Kasumi-1 (cell line): ENCODE data around the gene PILRA.
"Not testable (repeated sequence)": the region's sequence is repeated elsewhere in the genome, so short reads cannot be mapped to it uniquely, and the experiment has no call there.

Source experiments
- DNase-seq, 2 experiments: peaks; one replicate each; lab custom pipeline; 2025; lab: John Stamatoyannopoulos, UW

PILRA gene

DNA sequence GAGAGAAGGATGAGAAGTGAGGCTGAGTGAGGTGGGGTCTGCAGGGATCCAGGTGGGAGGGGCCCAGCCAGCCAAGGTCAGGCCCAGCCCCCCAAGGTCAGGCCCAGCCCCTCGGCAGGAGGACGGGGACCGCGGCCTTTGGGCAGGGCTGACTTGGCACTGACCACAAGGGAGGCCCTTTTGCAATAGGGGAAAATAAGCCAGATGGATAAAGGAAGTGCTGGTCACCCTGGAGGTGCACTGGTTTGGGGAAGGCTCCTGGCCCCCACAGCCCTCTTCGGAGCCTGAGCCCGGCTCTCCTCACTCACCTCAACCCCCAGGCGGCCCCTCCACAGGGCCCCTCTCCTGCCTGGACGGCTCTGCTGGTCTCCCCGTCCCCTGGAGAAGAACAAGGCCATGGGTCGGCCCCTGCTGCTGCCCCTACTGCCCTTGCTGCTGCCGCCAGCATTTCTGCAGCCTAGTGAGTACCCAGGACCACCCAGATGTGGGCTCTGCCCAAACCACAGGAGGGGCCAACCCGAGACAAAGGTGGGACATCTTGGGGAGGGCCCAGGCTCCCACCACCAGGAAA lies at the start of gene PILRA:
TSS of gene PILRA (plus strand) at position 227 of the 571 bp plus-strand sequence. CDS start at position 397, 170 bp downstream.
- no peak for DNase-seq

DNA sequence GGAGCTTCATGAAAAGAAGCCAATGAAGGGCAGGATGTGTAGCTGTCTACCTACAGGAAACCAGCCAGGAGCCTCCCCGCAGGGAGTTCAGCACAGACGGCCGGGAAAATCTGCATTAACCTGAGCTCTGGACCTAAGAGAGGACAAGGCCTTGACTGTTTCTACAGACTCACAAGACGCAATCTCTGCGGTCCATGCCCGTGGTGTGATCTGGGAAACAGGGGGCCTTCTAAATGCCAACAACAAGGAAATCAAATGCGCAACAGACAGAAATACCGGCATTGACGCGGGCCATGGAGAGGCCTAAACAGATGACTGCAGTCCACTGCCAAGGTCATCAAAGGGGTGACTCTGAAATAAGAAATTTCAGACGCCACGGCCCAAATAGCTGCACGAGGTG lies 49.1 kb upstream of the PILRA start:
- not testable (repeated sequence) for DNase-seq

DNA sequence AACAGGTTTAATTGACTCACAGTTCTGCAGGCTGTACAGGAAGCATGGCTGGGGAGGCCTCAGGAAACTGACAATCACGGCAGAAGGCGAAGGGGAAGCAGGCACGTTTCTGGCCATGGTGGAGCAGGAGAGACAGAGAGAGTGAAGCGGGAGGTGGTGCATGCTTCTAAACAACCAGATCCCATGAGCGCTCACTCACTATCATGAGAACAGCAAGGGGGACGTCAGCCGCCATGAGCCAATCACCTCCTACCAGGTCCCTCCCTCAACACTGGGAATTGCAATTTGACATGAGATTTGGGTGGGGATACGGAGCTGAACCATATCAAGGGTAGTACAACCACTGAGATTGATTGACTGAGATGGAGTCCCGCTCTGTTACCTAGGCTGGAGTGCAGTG lies 47.6 kb upstream of the PILRA start:
- DNase-seq: not testable (repeated sequence)

DNA sequence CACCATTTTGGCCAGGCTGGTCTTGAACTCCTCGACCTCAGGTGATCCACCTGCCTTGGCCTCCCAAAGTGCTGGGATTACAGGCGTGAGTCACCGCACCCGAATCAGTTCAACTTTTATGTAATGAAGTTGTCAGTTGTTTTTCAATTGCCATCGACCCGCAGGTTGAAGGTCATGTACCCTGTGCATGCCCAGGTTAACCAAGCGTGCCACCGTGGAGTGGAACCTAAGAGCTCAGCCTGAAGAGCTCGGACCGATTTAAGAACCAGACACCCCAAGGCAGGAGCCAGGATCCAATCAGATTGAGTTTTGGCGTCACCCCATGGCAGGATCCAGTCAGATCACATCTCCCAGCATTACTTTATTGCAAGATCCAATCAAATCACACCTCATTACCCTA lies 46.4 kb upstream of the PILRA start:
- not testable (repeated sequence) for DNase-seq

DNA sequence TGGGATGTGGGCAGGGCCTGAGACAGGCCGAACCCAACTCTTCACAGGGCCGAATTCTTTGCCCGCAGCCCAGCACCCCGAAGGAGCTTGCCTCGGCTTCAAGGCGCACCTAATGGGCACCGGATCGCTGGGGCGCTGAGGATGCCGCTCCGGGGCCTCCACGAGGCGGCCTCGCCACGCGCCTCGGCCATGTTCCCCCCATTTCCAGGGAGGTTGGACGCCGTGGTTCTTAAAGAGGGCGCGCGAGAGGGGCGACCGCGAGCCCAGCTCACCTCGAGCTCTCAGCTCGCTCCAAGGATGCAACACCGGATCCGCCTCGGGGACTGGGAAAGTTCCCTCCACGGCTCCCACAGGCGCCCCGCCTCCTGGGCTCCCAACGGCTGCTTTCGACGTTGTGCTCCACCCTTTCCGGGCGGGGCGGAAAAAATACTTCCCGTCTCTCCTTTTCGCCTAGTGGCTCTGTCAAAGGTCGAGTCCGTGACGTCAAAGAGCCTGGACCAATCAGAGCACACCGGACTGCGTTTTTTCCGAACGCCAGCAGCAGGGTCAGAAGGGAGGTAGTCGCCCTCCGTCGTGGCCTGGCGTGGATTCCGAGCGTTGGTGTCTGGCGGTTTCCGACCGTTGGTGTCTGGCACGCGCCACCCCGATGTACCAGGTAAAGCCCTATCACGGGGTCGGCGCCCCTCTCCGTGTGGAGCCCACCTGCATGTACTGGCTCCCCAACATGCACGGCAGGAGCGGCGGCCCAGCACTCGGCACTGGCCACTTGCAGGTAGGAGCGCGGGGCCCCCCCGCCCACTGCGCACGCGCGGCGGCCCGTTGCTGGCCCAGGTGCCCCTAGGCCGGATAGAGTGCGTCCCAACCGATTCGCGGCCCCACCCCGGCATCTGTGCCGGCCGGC lies 37.5 kb upstream of the PILRA start:
- peak; percentile 82 to 85 for DNase-seq

DNA sequence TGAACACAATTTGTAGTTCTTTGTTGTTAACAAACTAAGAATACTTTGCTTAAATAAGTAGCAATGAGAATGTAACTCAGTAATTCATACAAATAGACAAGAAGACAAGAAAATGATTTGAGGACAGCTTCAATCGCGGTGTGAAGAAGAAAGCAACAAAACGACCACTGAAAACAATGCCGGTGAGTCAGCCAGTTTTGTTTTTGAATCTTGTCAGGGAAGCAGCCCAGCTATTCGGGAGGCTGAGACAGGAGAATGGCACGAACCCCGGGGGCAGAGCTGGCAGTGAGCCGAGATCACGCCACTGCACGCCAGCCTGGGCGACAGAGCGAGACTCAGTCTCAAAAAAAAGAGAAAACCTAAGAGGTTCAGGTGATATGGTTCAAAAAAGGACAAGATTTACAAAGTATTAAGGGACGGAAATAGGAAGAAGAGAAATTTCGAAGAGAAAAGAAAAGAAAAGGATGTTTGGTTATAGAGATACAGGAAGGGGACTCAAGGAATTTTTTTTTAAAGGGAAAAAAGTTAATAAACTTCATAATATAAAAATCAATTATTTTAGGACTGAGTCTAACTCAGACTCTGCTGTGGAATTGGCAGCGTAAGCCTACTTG lies 35.1 kb upstream of the PILRA start:
- DNase-seq: not testable (repeated sequence)

DNA sequence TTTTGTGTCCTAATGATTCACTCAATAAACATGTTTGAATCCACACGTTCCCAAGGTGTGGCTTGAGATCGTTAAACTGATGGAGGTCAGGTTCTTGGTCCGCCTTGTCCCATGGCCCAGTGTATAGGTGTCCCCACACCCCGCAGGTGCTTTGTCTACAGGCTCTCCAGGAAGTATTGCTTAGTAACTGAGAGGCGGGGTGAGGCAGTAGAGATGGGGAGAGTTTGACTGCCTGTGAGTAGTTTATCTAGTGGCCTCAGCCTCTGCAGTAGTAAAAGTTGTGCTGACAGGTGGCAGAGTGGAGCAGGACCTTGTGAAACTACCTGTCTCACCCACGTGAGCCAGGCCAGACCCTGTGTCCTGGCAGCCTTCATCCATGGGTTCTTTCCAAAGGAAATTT lies 32.0 kb upstream of the PILRA start:
- not testable (repeated sequence) for DNase-seq

DNA sequence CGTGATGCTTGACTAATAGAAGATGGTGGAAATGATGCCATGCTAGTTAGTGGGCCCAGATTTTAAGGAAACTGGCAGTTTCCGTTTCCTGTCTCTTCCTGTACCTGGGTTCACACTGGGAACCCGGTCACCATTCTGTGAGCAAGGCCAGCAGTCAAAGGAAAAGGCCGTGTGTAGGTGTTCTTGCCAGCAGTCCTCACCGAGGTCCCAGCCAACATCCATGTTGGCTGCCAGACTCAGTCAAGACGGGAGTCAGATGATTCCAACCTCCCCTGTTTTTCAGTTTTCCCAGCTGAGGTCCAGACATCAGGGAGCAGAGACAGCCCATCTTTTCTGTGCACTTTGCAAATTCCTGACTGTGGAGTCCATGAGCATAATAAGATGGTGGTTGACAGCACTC lies 30.5 kb upstream of the PILRA start:
- no peak for DNase-seq

DNA sequence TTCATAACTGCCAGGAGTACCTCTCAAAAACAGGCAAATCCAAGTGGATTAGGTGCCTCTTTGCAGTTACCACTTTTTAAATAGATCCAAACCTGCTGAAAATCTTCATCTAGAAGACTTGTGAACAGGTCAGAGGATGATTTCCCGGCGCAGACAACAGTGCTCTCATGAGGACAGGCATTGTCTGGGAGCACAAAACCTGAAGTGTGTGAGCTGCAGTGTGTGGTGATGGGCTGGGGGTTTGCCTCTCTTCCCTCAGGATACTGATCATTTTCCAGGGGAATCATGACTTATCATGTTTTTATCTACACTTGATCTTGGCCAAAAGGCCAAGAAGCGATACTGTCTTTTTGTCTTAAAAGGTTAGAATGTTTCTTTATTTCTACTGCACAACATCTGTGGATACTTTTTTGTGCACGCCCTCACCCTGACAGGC lies 29.1 kb upstream of the PILRA start:
- not testable (repeated sequence) for DNase-seq

DNA sequence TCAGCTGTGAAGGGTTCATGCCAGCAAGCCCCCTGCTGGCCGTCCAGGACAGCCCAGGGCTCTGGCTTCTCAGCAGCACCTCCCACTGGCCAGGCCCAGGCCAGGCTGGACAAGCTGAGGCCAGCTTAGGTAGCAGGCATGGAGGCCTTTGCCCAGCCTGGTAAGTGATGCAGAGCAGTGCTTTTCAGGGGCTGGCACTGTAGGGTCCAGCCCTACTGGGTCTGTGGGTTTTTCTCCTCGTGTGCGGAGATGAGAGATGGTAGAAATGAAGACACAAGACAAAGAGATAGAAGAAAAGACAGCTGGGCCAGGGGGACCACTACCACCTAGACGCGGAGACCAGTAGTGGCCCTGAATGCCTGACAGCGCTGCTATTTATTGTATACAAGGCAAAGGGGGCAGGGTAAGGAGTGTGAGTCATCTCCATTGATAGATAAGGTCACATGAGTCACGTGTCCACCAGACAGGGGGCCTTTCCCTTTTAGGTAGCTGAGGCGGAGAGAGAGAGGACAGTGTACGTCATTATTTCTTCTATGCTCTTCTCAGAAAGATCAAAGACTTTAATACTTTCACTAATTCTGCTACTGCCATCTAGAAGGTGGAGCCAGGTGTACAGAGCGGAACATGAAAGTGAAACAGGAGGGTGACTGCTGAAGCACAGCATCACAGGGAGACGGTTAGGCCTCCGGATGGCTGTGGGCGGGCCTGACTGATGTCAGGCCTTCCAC lies 28.6 kb upstream of the PILRA start:
- not testable (repeated sequence) for DNase-seq

DNA sequence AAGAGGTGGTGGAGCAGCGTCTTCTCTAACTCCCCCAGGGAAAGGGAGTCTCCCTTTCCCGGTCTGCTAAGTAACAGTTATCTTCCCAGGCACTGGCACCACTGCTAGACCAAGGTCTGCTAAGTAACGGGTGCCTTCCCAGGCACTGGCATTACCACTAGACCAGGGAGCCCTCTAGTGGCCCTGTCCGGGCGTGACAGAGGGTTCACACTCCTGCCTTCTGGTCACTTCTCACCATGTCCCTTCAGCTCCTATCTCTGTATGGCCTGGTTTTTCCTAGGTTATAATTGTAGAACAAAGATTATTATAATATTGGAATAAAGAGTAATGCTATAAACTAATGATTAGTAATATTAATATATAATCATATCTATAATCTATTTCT lies 28.0 kb upstream of the PILRA start:
- DNase-seq: peak; percentile 65 to 67

DNA sequence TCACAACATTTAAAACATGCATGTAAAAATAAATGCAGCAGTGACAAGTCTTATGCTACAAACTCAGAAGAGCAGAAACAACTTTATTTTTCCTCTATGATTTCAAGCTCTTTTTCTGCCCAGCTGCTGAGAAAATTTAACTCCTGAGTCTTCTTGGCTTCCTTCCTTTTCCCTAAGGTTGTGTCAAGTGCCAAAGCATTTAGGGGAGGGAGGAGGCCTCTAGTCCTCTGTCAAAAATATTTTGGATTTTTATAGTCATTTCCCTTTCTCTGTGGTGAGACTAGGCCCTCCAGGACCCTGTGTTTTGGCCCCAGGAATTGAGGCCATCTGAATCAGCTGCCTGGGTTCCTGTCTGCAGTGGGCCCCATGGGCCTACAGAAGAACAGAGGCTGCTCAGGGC lies 26.4 kb upstream of the PILRA start:
- DNase-seq: no peak

DNA sequence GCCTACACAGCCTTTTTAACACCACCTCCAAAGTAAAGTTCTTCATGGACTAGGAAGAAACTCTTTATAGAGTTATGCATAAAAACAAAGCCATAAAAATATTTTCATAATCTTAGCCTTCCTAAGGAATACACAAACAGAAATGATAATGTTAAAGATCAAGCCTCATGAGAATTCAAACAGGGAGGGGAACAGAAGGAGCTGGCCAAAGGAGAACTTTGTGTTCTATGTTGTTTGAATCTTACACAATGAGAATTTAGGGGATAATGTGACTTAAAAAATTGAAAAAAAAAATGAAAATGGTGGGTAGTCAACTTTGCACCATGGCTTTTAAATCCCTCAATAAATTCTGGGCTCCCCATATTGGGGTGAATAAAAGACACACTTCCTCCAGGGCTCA lies 24.5 kb upstream of the PILRA start:
- no peak for DNase-seq

DNA sequence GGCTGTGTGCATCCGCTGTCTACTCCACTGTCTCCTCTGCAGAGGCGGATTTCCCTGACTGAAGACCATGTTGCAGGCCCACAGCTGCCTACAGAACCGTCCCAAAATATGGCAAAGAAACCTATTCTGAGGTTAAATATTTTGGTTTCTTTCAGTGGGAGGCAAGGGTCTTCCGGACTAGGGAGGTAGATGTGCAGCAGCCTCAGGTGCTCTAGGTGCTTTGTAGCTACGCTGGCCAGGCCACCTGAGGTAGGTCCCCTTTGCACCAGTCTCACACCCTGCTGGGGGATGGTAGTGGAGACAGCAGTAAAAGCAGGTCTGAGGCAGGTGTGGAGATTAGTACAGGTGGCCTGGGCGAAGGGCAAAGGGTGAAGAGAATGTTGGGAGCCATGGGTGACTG lies 23.5 kb upstream of the PILRA start:
- no peak for DNase-seq

DNA sequence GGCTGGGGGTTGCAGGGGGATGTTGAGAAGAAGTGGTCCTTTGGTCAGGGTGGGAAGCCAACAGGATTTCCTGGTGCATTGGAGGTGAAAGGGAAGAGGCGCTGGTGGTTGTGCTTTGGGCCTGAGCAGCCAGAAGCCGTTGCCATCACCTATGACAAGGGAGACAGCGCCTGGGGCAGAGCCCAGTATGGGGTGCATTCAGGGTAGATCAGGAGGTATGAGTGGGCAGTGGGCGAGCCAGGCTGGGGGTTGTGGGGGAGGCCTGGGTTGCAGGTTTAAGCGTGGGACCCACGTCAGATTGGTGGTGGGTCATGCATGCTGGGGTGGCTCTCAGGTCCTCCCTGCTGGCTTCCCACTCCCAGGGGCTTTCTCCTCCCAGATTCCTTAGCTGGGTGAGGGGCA lies 21.6 kb upstream of the PILRA start:
- no peak for DNase-seq

DNA sequence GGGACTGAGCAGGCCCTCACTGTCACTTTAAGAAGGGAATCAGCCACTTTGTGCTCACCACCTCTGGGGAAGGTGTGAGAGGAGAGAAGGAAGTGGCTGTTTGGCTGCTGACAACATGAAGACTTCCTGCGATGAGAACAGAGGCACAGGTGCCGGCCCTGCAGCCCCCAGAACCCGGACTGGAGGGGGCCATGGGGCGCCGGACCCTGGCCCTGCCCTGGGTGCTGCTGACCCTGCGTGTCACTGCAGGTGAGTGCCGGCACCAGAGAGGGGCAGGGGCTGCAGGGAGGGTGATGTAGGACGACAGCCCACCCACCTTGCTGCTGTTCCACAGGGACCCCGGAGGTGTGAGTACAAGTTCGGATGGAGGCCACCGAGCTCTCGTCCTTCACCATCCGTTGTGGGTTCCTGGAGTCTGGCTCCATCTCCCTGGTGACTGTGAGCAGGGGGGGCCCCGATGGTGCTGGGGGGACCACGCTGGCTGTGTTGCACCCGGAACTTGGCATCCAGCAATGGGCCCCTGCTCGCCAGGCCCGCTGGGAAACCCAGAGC lies 21.0 kb upstream of the PILRA start:
- DNase-seq: not testable (repeated sequence)

DNA sequence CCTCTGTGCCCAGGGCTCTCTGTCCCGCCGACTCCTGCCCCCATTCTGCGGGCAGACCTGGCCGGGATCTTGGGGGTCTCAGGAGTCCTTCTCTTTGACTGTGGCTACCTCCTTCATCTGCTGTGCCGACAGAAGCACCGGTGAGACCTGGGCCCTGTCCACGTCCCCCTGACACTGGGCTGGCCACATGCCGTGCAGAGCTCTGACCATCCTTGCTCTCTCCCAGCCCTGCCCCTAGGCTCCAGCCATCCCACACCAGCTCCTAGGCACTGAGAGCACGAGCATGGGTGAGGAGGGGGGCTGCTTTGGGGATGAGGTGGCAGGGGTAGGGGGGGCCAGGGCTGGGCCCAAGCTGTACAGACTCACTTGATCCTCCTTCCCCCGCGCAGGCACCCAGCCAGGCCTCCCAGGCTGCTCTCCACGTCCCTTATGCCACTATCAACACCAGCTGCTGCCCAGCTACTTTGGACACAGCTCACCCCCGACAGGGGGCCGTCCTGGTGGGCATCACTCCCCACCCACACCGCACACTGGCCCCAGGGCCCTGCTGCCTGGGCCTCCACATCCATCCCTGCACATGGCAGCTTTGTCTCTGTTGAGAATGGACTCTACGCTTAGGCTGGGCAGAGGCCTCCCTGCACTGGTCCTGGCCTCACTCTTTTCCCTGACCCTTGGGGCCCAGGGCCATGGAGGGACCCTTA lies 20.2 kb upstream of the PILRA start:
- DNase-seq: no peak

DNA sequence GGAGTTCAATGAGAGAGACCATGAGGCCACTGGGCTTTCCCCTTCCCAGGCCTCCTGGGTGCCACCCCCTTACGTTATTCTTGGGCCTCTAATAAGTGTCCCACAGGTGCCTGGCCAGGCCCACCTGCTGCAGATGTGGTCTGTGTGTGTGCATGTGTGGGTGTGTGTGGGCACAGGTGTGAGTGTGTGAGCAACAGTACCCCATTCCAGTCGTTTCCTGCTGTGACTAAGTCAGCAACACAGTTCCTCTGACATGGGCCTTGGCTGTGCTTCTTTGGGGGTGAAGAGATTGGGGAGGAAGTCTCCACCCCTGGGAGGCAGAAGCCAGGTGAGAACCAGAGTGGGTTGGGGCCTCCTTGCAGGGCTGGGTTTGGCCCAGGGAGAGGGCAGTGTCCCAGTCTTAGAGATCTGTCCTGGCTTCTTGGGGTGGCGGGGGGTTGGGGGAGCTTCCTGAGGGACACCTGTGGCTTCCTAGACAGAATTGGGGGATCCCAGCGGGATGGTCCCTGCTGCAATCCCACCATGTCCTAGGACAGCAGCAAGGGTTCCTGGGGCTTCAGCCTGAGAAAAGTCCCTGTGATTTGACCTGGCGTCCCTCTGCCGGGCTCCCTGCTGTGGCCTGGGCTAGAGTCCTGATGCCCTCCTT lies 19.5 kb upstream of the PILRA start:
- DNase-seq: no peak

DNA sequence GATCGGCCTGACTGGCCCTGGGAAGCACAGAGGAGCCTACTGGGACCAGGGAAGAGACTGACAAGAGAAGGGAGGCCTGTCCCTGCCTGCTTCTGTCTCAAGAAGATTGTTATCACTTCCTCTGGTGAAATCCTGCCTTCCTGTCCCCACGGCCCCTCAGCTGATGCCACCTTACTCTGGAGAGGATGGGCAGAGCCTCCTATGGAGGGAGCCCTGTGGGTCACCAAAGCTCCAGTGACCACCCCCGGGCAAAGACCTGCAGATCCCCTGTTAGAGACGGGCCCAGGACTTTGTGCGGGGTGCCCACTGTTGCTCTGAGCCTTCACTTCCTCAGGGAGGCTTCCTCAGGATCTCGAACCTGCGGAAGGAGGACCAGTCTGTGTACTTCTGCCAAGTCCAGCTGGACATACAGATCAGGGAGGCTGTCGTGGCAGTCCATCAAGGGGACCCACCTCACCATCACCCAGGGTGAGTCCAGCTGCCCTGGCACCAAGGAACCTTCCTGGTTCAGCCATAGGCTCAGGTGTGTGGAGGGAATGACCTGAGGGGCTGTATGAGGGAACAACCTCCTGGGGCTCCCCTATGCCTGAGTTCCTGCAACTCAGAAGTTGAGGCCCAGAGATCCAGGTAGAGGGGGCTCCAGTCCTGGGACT lies 16.7 kb upstream of the PILRA start:
- no peak for DNase-seq

DNA sequence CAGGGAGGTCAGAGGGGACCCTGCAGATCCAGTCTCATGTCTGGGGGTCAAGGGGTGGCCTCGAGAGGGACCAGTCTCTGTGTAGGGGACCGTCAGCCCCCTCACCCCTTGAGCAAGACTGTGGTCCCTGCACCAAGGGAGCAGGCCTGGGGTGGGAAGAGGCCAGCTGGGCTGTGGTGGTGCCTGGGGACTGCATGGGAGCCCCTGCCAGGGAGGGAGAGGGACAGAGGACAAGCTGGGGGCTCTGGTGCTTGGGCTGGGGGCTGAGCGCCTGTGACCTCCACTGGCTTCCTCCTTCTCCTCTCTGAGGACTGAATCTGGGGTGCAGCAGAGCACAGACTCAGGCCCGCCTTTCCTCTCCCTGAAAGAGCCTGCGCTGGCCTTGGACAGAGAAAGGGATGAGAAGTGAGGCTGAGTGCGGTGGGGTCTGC lies 16.1 kb upstream of the PILRA start:
- DNase-seq: no peak
